Gastrocnemius medialis (tissue), 4 donors: ENCODE results near the gene GLCCI1.

Source experiments
- POLR2A ChIP-seq, 2 donors: fragments of 450-650 bp; IDR thresholded peaks; one replicate each; pipeline ENCODE4 v1.6.1; 2017; ENCODE audit warnings: antibody characterized with exemption in 2 of 2, mild to moderate bottlenecking in 2 of 2, moderate library complexity in 2 of 2
- TF ChIP-seq, protein P1 (sequence below), 5 experiments: fragments of 450-650 bp in 3 of 5; fragments of 200-600 bp in 2 of 5; sonication (generic) in 2 of 5; IDR thresholded peaks in 4 of 5; conservative IDR thresholded peaks in 1 of 5; 1 replicate in 4 of 5; 2 replicates in 1 of 5; pipeline ENCODE4 v1.5.1; 2016 to 2019; ENCODE audit warnings: antibody characterized with exemption in 5 of 5, mild to moderate bottlenecking in 3 of 5, moderate library complexity in 3 of 5

DNA sequence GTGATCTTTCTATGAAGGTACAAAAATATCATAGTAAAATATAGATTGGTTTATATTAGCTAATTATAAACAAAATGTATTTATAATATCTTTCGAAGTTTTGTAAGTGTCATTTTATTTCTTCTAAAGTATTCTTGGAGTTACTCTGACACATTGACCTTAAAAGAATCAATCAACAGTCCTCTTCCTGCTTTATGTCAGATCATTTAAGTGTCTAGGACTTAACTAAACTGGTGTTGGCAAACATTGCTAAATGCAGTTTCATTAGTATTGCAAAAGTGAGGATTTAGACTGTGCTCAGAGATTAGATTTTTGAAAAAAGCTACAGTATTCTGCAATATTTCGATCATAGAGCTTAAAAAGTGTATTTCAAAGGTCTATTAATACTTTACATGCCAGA, 10.3 kb downstream of the GLCCI1 start:
- TF ChIP-seq, protein P1, sequence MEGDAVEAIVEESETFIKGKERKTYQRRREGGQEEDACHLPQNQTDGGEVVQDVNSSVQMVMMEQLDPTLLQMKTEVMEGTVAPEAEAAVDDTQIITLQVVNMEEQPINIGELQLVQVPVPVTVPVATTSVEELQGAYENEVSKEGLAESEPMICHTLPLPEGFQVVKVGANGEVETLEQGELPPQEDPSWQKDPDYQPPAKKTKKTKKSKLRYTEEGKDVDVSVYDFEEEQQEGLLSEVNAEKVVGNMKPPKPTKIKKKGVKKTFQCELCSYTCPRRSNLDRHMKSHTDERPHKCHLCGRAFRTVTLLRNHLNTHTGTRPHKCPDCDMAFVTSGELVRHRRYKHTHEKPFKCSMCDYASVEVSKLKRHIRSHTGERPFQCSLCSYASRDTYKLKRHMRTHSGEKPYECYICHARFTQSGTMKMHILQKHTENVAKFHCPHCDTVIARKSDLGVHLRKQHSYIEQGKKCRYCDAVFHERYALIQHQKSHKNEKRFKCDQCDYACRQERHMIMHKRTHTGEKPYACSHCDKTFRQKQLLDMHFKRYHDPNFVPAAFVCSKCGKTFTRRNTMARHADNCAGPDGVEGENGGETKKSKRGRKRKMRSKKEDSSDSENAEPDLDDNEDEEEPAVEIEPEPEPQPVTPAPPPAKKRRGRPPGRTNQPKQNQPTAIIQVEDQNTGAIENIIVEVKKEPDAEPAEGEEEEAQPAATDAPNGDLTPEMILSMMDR (IDR thresholded peaks at IDR 0.05 in 4 of 5, conservative IDR thresholded peaks at IDR 0.05 in 1 of 5), result no peak
- TF ChIP-seq POLR2A (IDR thresholded peaks at IDR 0.05), result no peak
